Endothelial cell of umbilical vein (primary cell): ENCODE data around the gene DHRS9.

Experiments used
- CTCF ChIP-seq, 2 donors: IDR thresholded peaks; 1 replicate in 1 of 2; 2 replicates in 1 of 2; pipeline ENCODE4 v1.5.1; 2011; ENCODE audit warnings: low read length in 2 of 2, mild to moderate bottlenecking in 2 of 2, moderate library complexity in 2 of 2, control low read depth in 1 of 2, inconsistent platforms in 1 of 2, low read depth in 1 of 2; ENCODE audit not compliant: insufficient read depth in 1 of 2; ENCODE audit errors: extremely low read depth in 1 of 2
- EZH2 ChIP-seq: IDR thresholded peaks from 2 replicates; pipeline ENCODE4 v1.6.1; 2012; ENCODE audit warnings: borderline replicate concordance, low read depth, mild to moderate bottlenecking, moderate library complexity, low read length, inconsistent platforms; ENCODE audit not compliant: severe bottlenecking
- FOS ChIP-seq: IDR thresholded peaks from 2 replicates; pipeline ENCODE4 v1.6.1; 2011; ENCODE audit warnings: mild to moderate bottlenecking, low read length, moderate library complexity, borderline replicate concordance; ENCODE audit not compliant: insufficient read depth
- GATA2 ChIP-seq: IDR thresholded peaks from 2 replicates; pipeline ENCODE4 v1.7.0; 2011; ENCODE audit warnings: low read depth, mild to moderate bottlenecking, moderate library complexity, mixed read lengths, low read length; ENCODE audit not compliant: insufficient read length, insufficient read depth
- MYC ChIP-seq: IDR thresholded peaks from one replicate; pipeline ENCODE4 v1.6.1; 2011; ENCODE audit warnings: mild to moderate bottlenecking, low read depth, low read length
- POLR2A ChIP-seq: IDR thresholded peaks from 2 replicates; pipeline ENCODE4 v1.6.1; 2012; ENCODE audit warnings: low read depth, mild to moderate bottlenecking, control low read depth, low read length
- POLR2AphosphoS5 ChIP-seq: IDR thresholded peaks from 2 replicates; pipeline ENCODE4 v1.6.1; 2012; ENCODE audit warnings: low read depth, mild to moderate bottlenecking, control low read depth, low read length, moderate library complexity; ENCODE audit not compliant: insufficient read depth

- TF ChIP-seq CTCF (IDR thresholded peaks at IDR 0.05; ENCODE audit: extremely low read depth in 1 of 2, insufficient read depth in 1 of 2, low read depth in 1 of 2, low read length in 2 of 2) = no peak
- TF ChIP-seq FOS = no peak
- TF ChIP-seq POLR2AphosphoS5 = no peak
- TF ChIP-seq GATA2 = no peak
- TF ChIP-seq POLR2A = no peak
- no peak for TF ChIP-seq MYC
- TF ChIP-seq EZH2 = no peak
Measured at GRCh38 chr2:169106134-169106533, 36.8 kb downstream of the DHRS9 start.
